ENCODE measurements around the gene CLSTN1. TPM values are rescaled to one million over a fixed set of nuclear protein-coding genes. Genes with fewer than 3 reads are reported as not detected.
"Not testable (repeated sequence)": the region's sequence is repeated elsewhere in the genome, so short reads cannot be mapped to it uniquely, and the experiment has no call there.

The CLSTN1 gene
- total RNA-seq, 1 donor from 2014 or later: 149 TPM

DNA sequence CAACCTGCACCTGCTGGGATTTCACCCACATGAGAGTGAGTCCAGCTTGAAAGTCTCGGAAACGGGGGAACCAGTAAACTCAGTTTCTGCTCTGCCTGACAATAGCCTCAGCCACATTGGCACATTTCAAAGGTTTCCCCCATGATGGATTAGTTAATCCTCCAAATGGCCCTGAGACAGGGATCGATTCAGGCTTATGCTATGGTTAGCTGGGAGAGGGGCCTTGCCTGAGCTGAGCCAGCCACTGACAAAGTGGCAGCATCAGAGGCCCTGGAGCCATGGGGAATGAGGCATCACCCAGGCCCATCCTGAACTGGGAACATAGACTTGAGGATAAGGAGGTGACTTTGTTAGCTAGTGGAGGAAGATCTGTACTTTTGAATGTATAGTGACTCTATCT lies 2.9 kb upstream of the CLSTN1 start:
- DNase-seq (ENCODE audit: extremely low read depth, low read depth, low spot score): no peak

DNA sequence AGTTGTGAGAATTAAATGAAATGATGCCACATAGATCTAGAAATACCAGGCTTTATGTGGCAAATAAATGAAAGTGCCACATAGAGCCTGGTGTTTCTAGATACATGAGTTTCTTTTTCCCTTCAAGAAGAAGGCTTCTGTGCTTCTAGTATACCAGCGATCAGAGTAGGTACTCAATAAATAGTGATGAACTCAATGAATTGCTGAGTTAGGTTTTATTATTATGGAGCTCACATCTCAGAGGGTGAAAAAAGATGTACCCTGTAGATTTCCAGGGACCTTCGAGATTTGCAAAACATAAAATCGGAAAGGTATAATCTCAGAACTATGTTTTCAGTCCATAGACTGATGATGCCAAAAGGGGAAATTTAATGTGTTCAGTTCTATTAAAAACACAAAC lies 2.3 kb upstream of the CLSTN1 start:
- no peak for DNase-seq (ENCODE audit: extremely low read depth, low read depth, low spot score)

DNA sequence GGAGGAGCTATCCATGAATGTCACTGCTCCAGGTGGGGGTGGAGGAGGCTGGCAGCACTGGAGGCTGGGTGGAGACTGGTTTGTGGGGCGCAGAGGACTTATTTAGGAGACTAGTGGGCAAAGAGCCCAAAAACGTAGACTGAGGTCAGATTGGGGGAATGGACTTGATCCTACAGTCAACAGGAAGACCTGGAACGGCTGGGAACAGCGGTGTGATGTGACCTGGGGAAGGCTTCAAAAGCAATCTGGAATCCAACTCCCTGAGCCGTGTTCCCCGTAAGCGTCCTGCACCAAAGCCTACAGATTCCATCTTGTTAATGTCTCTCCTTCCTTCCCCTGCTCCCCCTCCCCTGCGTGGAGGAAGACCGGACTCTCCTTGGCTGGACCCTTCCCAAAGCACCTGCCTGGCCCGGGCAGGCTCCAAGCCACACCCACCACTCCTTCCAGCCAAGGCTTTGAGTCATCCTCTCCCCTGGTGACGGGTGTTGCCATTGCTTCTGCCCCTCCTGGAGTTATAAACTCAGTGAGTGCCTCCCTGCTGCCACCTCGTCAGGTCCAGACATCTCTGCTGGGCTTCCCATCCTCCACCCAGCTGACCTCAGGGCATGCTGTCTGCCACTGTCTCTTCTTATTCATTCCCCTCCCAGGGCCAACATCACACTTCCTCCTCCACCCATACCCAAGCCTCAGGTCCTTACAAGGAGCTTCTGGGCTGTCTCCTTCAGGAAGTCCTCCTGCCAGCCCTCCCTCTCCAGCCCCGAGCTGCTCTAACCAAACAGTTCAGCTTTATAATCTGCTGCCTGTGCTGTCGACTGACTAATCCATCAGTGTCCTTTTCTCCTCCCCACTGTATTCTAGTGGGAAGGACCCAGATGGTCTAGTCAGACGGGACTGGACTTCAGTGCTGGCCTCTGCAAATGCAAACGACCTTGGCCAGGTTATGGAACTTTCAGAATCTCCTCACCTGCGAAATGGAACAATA lies 1.6 kb upstream of the CLSTN1 start:
- DNase-seq (ENCODE audit: extremely low read depth, low read depth, low spot score): no peak

DNA sequence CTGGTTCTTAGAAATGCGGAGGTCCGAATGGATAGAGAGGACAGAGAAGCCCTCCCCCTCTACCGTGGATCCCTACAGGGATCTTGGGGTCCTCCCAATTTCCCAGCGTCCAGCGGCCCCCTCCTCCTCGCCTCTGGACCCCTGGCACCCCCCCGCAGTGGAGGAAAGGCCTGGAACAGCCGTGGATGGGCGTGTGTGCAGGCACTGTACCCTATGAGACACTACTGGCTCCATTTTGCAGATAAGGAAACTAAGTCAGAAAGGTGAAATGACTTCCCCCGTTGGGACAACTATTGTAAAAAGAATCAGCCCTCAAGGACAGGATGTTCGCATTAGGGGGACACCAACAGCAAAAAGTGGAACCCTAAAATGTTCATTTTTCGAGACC lies 931 bp upstream of the CLSTN1 start:
- DNase-seq (ENCODE audit: extremely low read depth, low read depth, low spot score): no peak

DNA sequence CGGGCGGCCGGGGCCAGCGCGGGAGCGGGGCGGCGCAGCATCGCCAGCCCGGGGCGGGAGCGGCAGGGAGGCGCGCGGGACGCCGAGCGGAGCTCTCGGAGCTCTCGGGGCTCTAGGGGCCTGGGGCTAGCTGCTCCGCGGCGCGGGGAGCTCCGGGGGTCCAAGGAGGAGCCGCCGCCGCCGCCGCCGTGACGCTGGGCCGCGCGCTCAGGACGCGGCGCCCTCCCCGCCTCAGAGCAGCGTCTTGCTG lies 147 bp downstream of the CLSTN1 start:
- no peak for DNase-seq (ENCODE audit: extremely low read depth, low read depth, low spot score)

DNA sequence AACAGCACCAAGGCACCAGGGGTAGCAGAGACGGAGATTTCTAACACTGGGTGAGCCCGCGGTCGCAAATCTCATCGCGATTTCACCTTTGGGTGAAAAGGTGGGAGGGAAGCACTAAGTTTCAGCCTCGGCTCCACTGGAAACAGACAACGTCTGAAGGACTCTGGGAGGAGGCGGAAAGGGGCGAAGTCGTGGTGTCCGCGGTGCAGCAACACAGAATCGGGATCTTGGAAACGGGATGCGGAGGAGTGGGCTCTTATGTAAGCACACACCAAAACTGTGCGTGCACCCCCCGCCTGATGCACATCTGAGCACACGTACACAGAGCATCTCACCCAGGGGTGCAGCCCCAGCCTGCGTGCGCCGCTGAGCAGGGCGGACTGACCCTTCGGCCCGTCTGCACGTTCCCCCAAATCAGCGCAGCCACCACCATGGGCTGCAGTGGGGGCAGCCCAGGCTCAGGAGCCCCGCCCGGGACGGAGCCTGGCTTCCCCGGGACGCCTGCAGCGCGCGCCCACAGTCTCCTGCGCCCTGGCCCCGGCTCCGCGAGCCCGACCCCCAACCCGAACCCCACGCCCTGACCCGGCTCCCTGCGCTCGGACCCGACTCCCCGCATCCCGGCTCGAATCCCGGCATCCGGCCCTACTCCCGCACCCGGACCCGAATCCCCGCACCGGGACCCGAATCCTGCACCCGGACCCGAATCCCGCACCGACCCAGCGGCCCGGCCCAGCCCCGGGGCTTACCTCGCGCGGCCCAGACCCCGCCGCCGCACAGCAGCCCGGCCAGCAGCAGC lies 670 bp downstream of the CLSTN1 start:
- DNase-seq (ENCODE audit: extremely low read depth, low read depth, low spot score): no peak

DNA sequence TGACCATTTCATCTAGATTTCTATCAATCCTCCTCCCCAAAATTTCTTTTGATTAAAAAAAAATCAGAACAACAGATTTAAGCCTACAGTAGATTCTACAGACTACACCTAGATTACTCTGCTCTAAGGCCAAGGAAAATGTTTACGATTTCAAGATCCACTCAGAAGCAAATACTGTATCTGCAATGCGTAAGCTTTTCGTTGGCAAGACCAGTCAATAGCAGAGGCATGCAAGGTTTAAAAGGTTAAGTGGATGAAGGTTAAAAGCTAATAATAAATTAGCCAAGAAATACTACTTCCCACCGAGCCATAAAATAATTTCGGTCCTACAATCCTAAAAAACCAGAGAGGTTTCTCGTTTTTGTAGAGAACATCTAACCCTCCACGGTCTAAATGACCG lies 1.3 kb downstream of the CLSTN1 start:
- no peak for DNase-seq (ENCODE audit: extremely low read depth, low read depth, low spot score)

DNA sequence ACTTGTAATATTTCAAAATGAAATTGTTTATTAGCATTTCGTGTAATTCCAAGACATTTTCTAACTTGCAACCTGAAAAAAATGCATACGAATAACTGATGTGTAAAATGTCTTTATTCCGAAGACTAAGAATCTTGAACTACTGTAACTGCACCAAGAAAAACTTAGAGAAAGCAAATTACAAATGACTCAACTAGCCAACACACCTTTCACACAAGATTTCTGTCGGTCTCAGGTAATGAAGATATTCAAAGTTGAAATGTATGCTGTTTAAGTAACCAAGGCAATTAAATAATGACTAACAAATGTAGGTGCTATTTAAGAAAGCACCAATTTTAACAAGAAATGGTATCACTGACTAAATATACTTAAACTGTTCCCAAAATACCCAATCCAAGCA lies 2.1 kb downstream of the CLSTN1 start:
- DNase-seq (ENCODE audit: extremely low read depth, low read depth, low spot score): no peak

DNA sequence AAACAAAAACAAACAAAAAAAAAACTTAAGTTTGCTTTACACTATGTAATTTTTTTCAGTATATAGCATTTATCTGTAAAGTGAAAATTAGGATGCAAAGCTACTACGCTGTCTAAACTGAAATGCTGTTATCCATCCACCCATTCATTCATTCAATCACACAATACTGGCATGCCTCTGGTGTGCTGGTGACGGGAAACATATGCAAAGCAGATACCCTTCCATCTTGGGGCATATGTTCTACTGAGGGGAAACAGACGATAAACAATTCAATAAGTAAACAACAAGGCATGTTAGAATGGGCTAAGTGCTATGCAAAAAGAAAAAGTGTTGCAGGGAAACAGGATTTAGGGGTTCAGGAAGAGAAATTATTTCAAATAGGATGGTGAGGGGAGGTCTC lies 3.2 kb downstream of the CLSTN1 start:
- DNase-seq (ENCODE audit: extremely low read depth, low read depth, low spot score): no peak

DNA sequence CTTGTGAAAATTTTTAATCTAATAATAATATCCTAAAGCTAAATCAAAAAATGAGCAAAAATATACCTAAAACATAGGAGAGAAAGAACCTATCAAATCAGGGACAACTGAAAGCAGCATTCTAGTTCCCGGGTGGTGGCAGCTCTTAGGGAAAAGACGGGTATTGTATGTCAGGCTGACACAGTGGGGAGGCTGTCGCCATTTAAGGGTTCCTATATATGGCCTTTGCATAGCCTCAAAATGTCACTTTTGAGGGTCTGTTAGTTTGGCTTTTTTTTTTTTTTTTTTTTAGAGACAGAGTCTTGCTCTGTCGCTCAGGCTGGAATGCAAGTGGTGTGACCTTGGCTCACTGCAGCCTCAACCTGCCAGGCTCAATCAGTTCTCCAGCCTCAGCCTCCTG lies 6.0 kb downstream of the CLSTN1 start:
- DNase-seq (ENCODE audit: extremely low read depth, low read depth, low spot score): no peak

DNA sequence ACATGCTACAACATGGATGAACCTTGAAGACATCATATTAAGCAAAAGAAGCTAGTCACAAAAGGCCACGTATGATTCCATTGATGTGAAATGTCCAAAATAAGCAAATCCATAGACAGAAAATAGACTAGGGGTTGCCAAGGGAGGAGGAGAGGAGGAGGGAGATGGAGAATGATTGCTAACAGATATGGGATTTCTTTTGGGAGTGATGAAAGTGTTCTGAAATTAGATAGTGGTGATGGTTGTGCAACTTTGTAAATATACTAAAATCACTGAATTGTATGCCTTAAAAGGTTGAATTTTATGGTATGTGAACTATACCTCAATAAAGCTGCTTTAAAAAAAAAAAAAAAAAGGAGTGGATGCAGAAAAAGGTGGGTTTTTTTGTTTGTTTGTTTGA lies 7.6 kb downstream of the CLSTN1 start:
- DNase-seq (ENCODE audit: extremely low read depth, low read depth, low spot score): no peak

DNA sequence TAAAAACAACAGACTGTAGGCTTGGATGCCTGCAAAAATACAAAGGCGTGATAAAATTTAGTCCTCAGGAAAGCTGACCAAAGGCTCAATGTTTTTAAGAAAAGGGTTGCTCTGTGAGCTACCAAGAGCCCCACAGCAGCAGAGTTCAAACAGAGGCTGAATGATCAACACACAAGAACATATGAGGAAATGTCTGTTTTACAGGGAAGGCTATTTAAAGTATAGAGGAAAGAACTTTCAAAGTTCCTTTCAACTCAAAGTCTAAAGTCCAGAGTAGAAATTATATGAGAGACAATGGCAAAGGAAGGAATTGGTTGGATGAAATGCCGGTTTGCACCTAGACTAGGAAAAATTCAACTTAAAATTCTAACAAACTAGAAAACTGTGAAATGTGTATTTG lies 8.6 kb downstream of the CLSTN1 start:
- DNase-seq (ENCODE audit: extremely low read depth, low read depth, low spot score): no peak

DNA sequence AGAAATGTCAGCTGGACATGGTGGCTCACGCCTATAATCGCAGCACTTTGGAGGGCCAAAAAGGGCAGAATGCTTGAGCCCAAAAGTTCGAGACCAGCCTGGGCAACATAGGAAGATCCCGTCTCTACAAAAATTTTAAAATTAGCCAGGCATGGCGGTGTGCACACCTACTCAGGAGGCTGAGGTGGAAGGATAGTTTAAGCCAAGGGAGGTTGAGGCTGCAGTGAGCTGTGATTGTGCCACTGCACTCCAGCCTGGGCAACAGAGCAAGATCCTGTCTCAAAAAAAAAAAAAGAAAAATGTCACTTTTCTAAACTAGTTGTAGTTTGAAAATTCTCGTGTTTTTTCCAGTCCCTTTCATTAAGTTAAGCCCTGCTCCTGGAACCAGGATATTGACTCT lies 9.1 kb downstream of the CLSTN1 start:
- DNase-seq (ENCODE audit: extremely low read depth, low read depth, low spot score): no peak

DNA sequence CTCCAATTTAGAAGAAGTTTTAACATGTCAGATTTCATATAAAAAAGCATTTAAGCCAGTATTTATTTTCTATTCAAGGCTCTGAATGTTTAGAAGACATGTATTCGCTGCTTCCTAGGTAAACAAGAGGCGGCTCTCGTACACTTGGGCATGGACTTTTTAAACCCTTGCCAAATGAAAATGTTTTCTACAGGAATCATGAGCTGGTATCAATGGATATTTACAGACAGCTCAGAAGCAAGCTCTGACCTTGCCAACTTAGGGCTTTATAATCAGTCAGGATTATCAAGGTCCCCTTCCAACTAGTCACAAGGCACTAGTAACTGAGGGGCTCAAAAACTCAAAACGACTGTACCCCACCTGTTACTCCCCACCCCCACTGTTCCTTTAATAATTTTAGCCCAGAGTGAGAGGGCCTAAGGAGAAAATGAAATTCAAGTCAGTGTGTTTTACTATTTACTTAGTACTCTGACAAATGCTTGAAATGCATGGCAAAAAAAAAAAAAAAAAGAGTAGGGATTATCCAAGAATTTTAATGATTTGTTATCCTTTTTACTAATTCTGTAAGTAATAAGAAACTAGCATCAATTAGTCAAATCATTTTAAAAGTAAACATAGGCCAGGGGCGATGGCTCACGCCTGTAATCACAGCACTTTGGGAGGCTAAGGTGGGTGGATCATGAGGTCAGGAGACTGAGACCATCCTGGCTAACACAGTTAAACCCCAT lies 12.4 kb downstream of the CLSTN1 start:
- no peak for DNase-seq (ENCODE audit: extremely low read depth, low read depth, low spot score)

DNA sequence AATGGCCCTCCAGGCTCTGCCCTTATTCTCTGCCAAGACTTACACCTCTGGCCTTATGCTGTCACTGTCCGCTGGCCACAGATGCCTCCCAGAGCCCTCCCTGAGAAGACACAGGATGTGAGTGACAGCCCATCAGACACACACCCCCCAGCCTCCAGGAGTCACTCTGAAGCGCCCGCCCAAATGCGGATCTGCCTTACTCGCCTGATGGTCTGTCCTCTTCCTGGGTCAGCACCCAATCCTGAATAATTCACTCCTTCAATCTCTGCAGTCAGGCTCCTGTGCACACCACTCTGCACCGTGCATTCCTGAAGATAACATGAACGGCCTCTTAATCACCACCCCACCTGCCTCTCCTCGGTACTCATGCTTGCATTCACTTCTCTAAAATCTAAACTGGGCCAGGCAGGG lies 14.7 kb downstream of the CLSTN1 start:
- DNase-seq (ENCODE audit: extremely low read depth, low read depth, low spot score): no peak

DNA sequence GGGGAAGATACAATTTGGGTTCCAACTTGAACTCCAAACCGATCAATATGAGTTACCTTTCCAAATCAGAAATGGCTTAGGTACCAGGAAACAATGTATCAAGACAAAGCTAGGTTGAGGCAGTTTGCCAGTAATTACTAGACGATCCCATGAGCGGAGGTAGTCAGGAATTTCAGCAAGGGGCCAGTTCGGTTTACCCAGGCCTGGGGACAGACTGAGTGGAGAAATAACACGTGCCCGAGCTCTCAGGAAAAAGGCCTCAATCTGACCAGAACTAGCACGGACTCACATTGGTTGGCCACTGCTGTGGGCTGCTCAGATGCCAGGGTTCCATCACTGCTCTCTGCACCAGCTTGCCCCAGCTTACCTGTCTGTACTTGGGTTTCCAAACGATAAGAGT lies 15.3 kb downstream of the CLSTN1 start:
- DNase-seq (ENCODE audit: extremely low read depth, low read depth, low spot score): no peak

DNA sequence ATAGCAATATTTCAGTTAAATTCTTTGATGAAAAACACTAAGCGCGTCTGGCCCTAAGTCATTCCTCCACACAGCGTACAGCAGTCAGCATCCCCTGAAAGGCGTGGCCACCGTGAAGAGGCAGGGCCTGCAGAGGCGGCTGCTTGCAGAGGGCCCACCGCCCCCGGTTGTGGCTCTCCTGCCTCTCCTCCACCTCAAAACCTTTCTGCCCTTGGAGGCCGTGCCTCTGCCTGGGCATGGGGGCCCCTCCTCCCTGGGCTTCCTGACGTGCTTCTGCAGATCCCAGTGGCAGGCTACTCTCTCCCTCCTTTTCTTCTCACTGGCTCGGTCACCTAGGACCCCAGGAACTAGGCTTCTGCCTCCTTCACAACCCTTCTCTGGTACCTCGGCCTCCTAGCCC lies 16.2 kb downstream of the CLSTN1 start:
- no peak for DNase-seq (ENCODE audit: extremely low read depth, low read depth, low spot score)

DNA sequence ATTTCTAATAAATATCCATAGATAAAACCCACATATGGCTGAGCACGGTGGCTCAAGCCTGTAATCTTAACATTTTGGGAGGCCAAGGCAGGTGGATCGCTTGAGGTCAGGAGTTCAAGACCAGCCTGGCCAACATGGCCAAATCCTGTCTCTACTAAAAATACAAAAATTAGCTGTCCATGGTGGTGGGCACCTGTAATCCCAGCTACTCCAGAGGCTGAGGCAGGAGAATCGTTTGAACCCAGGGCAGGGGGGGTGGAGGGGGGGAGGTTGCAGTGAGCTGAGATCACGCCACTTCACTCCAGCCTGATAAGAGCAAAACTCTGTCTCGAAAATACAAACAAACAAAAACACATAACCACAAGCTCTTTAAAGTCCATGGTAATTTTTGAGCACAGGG lies 17.8 kb downstream of the CLSTN1 start:
- DNase-seq (ENCODE audit: extremely low read depth, low read depth, low spot score): not testable (repeated sequence)

DNA sequence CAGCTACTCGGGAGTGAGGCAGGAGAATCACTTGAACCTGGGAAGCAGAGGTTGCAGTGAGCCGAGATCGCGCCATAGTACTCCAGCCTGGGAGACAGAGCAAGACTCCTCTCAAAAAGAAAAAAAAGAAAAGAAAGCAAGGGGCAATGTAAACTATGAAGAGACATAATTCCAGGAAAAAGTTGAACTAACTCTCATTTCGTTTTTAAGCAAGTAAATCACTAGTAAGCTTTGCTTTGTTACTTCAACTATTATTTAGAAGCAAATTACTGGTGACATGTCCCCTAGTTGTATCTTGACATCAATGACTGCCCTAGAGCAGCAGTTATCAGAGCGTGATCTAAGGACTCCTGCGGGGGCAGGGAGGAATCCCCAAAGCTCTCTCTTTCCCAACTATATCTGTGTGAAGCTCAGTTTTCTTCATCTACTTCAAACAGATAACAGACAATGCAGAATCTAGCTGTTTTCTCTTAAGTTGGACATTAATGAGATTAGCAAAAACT lies 18.7 kb downstream of the CLSTN1 start:
- no peak for DNase-seq (ENCODE audit: extremely low read depth, low read depth, low spot score)

DNA sequence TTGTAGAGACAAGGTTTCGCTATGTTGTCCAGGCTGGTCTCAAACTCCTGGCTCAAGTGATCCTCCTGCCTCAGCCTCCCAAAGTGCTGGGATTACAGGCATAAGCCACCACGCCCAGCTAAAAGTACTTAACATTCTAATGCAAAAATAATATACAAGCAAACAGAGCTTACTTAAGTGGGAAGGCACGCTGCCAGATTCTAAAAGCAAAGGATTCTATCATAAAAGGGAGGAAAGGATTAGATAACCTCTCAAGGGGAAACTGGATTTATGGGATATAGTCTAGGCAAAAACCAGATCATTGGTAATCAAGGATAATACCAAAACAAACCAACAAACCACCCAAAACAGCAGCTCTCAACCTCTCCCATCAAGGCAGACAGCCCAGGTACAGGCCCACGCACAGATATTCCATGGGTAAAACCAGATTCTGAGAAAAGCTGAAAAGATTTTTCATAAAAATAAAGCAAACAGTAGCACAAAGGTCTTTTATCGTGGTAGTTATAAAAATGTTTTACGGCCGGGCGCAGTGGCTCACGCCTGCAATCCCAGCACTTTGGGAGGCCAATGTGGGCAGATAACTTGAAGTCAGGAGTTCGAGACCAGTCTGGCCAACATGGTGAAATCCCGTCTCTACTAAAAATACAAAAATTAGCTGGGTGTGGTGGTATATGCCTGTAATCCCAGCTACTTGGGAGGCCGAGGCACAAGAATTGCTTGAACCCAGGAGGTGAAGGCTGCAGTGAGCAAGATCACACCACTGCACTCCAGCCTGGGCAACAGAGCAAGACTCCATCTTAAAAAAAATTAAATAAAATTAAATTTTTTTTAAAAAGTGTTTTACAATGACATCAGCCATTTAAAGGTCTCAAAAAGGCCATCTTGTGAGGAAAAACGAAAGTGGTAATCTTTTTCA lies 20.5 kb downstream of the CLSTN1 start:
- not testable (repeated sequence) for DNase-seq (ENCODE audit: extremely low read depth, low read depth, low spot score)

All from glomerular endothelial cell (primary cell).